Umbilical cord (tissue), 2 donors: ENCODE results near the gene PERM1. TPM values are rescaled to one million over a fixed set of nuclear protein-coding genes. Genes with fewer than 3 reads are reported as not detected.
"Not testable (repeated sequence)": the region's sequence is repeated elsewhere in the genome, so short reads cannot be mapped to it uniquely, and the experiment has no call there.

Experiments
- DNase-seq: peaks from one replicate; pipeline ENCODE4 v3.0.0-alpha.2; 2015; ENCODE audit warnings: low spot score
- total RNA-seq: library from RNA; depleted of rRNA; stranded (reverse); fragments of >200 nt; gene quantifications from one replicate; pipeline ENCODE4 v1.2.3, GENCODE V29; 2014; ENCODE audit warnings: low replicate concordance; ENCODE audit not compliant: insufficient read depth

PERM1 gene
- total RNA-seq, 1 donor from 2014 or later = 0.96 TPM

DNA sequence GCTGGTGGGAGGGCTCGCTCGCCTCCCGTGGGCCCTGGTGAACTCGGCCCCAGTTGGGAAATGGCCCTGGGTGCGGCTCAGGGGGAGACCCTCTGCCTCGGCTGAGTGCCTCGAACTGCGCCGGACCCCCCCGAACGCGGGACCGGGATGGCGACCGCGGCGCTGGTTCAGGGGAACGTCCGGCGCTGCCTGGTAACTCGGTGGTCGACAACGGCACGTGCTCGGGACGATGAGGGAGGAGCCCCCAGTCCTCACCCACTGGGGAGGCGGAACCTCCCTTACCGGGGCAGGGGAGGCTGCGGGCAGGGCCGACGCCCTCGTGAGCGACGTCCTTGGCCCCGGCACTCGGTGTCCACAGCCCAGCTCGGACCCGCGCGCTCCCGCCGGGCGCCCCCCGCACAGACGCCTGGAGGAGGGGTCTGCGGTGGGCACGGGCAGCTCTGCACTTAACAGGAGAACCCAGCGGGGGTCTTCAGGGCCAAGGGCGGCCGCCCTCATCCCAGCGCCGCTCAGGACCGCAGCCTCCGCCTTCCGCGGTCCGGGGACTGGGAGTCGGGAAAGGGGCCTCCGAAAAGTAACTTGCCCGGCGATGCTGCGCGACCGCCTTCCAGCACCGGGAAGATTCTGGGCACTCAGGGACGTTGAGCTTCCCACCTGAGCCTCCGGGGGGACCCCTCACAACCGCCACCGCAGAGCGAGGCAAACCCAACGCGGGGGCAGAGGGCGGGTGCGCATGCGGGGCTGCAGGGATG lies 16.3 kb upstream of the PERM1 start:
- no peak for DNase-seq

DNA sequence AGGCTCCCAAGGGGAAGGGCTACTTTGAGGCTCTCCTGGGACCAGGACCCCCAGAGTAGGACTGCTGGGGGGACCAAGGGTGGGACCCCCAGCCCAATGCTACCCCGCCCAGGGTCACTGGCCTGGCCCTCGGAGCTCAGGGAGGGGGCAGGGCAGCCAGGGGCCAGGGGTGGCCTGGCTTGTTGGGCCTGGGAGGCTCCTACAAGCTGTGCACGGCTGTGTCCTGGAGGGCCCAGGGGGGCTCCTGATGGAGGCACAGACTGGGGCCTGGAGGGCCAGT lies 15.8 kb upstream of the PERM1 start:
- no peak for DNase-seq

DNA sequence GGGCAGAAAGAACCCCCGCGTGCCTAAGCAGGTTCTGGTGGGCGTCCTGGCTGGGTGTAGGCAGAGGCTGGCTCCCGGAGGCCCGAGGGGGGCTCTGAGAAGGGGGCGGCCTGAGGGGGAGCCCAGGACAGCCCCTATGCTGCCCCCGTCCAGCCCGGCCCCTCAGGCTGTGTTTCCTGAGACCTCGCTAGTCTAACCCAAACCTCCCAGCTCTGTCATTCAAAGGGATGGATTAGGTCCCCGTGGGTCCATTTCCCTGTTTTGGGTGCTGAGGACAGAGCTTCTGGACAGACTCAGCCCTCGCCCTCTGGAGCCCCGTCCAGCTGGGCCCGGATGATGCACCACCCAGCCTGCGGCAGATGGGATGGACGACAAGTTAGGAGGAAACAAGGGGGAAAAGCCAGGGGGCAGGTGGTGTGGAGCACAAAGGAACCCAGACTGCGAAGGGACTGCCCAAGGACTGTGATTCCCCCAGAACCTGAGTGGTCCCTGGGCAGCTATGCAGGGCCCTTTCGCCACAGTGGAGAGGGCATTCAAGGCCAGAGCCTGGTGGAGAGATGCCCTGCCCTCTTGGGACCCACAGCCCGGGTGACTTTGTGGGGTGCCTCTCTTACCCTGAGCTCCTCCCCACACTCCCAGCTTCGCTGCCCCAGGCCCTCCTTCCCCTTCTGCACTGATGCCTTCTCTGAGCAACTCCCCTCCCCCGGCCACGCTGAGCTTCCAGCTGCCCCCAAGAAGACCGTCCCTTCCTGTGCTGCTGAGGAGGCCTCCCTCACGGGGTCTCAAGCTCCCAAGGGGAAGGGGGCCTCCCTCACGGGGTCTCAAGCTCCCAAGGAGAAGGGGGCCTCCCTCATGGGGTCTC lies 15.2 kb upstream of the PERM1 start:
- no peak for DNase-seq

DNA sequence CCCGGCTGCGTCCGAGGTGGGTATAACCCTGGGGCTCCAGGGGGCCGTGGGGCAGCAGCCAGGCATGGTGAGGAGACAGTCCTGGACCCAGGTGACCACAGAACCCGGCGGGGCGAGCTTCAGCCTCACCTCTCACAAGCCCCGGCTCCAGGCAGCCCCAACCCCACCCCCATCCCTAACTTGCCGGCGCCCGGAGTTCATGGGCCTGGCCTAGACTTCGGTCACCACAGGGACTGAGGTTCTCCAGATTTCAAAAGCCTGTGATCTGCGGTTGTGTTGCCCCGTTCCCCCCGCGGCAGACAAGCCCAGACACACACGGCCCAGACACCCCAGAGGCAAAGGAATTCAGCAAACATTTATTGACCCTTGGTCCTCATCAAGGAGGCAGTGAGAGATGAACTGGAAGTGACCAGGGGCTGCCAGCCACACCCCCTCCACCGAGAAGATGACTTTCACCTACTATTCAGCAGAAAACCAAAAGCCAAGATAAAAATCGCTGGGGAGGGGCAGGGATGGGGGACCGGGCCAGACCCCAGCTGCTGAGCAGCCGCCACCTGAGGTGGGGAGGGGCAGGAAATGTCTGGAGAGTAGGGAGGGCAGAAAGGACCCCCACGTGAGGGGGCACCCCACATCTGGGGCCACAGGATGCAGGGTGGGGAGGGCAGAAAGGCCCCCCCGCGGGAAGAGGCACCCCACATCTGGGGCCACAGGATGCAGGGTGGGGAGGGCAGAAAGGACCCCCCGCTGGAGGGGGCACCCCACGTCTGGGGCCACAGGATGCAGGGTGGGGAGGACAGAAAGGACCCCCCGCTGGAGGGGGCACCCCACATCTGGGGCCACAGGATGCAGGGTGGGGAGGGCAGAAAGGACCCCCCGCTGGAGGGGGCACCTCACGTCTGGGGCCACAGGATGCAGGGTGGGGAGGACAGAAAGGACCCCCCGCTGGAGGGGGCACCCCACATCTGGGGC lies 14.1 kb upstream of the PERM1 start:
- DNase-seq = no peak

DNA sequence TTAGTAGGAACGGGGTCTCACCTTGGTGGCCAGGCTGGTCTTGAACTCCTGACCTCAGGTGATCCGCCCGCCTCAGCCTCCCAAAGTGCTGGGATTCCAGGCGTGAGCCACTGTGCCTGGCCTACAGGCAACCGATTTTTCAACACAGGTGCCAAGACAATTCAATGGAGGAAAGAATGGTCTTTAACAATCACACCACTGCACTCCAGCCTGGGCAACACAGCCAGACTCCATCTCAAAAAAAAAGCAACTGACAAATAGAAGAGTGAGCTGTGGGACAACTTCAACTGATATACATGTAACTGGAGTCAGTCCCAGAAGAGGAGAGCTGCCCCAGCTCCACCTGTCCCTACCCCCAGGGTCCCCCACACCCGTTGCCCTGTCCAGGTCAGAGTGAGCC lies 12.7 kb upstream of the PERM1 start:
- DNase-seq = not testable (repeated sequence)

DNA sequence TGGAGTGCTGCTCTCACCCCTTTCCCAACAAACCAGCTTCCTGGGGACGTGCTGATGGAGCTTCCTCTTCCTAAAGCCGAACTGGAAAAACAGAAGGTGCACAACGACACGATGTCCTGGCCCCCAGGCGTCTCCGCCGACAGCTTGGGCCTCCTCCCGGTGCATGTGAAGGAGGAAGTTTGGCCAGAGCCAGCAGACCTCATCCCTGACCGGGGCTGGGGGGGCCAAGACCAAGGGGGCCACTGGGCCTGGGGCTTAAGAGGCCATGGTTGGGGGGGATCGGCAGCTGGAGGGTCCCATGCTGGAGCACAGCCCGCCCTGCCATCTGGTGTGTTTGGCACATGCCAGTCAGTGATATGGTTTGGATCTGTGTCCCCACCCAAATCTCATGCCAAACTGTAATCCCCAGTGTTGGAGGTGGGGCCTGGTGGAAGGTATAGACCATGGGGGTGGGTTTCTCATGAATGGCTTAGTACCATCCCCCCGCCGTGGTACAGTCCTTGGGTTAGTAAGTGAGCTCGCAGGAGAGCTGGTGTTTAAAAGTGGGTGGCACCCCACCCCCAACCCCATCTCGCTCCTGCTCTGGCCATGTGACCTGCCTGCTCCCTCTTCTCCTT lies 11.6 kb upstream of the PERM1 start:
- no peak for DNase-seq

DNA sequence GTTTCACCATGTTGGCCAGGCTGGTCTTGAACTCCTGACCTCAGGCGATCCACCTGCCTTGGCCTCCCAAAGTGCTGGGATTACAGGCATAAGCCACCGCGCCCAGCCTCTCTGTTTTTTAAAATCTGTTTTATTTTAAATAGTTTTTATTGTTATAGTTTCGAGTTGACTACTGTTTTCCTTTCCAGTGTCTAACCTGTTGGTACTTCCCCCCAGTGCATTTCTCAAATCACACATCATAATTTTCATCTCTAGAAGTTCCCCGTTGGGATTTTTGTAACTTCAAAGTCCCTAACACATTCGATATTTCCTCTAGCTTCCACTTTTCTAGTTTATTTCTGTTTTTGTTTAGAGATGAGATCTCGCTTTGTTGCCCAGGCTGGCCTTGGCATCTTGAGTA lies 10.5 kb upstream of the PERM1 start:
- no peak for DNase-seq

DNA sequence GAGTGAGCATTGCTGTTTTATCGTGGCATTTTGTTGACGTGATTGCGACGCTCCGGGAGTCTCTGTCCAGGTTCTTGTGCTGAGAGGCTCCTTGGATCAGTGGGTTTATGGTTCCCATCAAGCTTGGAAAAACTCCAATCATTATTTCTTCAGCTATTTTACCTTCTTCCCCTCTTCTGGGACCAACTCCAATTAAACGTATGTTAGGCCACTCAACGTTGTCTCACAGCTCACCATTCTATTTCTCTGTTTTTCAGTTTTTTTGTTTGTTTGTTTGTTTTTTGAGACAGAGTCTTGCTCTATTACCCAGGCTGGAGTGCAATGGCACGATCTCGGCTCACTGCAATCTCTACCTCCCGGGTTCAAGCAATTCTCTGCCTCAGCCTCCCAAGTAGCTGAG lies 10.0 kb upstream of the PERM1 start:
- no peak for DNase-seq

DNA sequence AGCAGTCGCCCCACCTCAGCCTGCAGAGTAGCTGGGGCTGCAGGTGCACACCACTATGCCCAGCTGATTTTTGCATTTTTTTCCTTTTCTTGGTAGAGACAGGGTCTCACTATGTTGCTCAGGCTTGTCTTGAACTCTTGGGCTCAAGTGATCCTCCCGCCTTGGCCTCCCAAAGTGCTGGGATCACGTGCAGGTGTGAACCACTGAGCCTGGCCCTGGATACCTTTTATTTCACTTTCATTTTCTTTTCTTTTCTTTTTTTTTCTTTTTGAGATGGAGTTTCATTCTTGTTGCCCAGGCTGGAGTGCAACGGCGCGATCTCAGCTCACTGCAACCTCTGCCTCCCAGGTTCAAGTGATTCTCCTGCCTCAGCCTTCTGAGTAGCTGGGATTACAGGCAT lies 9.4 kb upstream of the PERM1 start:
- DNase-seq = not testable (repeated sequence)

DNA sequence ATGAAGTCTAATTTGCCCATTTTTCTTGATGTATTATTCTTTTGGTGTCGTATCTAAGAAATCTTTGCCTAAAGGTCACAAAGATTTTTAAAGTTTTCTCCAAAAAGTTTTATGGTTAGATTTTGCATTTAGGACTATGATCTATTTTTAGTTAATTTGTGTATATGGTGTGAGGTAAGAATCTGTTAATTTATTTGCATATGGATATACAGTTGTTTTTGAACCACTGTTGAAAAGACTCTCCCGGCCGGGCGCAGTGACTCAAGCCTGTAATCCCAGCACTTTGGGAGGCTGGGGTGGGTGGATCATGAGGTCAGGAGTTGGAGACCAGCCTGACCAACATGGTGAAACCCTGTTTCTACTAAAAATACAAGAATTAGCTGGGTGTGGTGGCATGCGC lies 6.2 kb upstream of the PERM1 start:
- not testable (repeated sequence) for DNase-seq

DNA sequence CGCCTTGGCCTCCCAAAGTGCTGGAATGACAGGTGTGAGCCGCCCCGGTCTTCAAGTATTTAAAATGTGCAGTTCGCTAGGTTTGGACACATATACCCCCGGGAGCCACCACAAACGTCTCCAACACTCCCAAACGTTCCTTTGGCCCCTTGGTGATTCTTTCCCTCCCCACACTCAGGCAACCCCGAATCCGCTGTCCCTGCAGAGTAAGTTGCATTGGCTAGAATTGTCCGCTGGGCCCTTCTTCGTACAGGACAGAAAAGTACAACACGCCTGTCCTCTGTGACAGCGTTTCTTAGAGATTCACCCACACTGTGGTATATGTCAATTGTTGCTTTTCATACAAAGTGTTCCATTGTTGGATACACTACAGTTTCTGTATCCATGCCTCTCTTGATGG lies 3.2 kb upstream of the PERM1 start:
- no peak for DNase-seq

DNA sequence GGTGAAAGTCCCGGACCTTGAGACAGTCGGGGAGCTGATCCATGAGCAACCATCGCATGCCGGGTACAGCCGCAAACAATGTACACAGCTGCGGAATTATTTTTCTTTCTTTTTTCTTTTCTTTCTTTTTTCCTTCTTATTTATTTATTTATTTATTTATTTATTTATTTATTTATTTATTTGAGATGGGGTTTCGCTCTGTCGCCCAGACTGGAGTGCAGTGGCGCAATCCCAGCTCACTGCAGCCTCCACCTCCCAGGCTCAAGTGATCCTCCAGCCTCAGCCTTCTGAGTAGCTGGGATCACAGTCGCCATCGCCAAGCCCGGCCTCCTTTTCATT lies 2.6 kb upstream of the PERM1 start:
- no peak for DNase-seq

DNA sequence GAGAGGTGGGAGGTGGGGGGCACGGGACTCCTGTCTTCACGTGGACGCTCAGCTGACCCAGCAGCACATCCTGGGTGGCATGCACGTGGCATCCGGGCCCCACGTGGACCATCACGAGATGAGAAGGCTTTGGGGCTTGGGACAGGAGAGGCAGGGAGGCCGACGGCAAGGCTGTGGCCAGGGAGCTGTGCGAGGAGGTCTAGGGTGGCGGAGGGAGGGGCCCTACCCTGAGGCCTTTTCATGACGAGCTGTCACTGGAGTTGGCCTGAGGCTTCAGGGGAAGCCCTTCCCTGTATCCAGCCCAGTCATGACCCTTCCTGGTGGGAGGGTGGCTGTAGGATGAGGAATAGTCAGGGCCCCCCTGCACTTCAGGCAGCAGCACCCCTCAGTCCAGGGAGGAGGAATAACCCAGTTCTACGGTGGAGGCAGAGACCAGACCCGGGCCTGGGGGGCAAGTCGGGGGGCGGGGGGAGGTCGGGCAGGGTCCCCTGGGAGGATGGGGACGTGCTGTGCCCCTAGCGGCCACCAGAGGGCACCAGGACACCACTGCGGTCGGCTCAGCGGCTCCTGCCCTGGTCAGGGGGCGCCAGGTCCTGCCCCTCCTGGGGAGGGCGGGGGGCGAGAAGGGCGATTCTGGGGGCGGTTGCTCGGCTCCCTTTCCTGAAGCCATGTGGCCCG lies 2.0 kb upstream of the PERM1 start:
- no peak for DNase-seq

DNA sequence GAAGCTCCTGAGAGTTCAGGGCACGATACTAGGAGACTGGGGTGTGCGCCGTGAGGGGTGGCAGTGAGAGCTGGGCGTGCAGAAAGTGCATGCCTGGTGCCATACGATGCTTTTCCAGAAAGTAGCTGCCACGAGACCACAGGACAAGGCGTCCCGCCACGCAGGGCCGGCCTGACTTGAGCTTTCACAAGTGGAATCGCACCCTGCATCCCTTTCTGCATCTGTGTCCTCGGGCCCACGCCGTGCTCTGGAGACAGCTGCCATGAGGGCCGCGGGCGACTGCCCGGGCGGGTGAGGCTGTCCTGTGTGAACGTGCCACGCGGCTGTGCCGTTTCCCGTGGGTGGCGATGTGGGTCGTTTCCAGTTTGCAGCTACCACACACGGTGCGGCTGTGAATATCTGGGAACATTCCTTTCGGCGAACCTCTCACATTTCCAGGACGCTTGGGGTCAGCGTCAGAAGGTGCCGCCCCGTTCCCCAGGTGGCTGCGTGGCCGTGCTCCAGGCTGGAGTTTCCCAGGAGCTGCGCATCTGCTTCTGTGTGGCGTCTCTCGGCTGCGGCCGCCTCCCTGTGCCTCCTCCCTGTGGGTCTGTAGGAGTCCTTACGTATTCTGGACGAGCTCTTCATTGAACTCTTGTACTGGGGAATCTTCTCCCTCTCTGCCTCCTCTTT lies 1.0 kb upstream of the PERM1 start:
- no peak for DNase-seq

DNA sequence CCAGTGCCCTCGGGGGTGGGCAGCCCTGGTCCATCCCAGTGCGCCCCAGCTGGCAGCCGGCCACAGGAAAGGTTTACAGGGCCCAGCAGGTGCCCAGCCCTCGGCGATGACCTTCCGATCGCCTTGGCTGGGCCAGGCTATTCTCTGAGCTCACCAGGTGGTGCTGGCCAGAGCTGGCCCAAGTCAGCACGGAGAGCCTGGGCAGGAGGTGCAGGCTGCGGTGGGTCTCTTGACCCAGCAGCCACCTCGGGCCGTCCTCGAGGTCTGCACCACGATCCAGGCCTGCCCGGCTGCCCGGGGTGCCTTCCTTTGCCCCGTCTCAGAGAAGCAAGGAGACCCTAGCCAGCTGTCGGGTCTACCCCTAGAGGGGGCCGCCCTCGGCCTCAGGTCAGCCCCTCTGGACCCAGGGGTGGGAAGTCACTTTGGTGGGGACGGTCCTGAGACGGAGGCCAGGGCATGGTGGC lies 370 bp downstream of the PERM1 start:
- DNase-seq = no peak

DNA sequence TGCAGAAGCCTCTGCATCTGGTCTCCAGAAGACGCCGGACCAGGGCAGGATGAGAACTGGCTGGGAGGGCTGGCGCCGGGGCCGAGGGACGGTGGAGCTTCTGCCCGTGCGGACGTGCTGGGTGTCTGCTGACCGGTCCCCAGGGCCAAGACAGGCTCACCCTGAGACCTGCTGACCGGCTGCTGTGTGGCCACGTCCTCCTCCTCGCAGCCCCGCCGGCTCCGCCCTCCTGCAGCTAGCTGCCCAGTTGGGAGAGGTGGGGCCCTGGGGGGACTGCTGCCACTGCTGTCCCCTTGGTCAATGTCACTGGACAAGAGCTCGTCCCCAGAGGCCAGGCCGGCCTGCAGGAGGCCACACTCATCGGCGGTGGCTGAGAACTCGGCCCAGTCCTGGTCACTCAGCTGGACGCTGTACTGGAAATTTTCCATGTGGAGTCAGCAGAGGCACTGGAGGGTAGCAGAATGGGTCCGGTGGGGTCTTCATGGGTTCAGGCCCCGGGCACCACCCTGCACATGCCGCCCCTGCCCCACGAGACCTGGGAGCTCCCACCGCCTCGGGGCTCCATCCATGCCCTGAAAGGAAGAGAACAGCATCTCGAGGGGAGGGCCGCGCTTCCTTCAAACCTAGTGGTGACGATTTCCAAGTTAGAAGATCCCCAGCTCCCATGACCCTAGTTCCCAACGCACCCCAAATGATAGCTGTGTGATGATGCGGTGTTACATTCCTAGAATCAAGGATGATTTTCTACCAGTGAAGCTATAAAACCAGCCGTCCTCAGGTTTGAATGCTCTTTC lies 1.1 kb downstream of the PERM1 start:
- no peak for DNase-seq

DNA sequence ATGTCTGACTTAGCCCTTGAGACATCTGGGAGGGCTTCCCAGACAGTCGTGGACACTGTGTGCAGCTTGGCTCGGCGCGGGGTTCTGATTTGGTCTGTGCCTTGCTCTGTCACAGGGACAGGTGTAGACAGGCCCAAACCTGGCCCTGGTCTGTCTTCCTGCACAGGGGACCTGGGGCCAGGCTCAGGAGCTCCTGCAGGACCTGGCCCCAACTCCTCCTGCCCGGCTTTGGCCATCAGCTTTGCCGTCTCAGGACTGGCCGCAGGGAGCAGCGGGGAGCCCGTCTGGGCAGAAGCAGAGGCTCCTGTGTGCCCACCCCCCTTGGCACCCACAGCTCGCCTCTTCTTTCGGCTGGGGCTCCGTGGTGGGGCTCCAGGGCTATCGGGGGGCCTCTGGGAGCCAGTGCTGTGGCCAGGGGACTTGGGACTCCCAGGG lies 1.7 kb downstream of the PERM1 start:
- no peak for DNase-seq

DNA sequence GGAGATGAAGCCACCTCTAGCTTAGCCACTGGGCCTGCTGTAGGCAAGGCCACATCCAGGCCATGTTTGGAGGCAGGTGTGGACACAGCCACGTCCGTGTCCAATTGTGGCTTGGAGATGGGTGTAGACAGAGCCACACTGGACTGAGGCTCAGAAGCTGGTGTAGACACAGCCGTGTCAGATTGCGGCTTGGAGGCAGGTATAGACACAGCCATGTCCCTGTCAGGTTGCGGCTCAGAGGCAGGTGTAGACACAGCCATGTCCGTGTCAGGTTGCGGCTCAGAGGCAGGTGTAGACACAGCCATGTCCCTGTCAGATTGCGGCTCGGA lies 2.2 kb downstream of the PERM1 start:
- DNase-seq = no peak

DNA sequence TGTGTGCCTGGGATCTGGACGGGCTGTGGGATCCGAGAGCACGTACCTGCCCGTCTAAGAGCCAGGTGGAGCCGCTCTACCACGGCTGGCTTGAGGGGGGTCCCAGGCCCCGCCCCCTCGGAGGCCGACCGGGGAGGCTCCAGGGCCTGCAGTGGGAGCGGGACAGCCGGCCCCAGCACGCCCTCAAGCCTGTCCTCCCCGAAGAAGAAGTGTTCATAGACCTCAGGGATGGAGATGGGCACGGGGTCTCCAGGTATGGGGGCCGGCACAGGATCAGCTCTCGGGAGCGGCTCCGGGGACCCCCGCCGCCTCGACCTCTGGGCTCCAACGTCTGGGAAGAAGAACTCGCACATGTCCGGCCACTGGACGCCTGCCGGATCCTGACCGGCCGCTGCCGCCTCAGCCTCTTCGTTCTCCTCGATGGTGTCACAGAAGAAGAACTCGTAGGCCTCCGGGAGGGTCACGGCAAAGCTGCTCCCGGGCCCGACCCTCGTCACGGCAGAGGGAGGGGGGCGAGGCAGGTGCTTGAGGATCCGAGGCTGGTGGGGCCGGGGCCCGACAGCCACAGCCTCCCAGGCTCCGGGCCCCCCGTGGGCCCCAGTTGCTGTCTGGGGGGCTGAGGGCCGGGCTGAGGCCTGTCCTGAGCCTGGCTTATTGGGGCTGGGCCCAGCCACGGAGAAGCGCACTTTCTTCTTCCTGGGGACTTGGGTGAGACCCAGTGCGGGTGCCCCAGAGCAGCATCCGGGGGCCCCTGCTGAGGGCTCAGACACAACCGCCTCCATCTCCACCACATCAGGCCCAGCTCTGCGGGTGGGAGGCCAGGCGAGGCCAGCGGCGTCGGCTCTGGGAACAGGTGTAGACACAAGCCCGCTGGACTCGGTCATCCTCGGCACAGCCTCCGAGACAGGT lies 2.8 kb downstream of the PERM1 start:
- no peak for DNase-seq
